Glutamatergic neuron (in vitro differentiated cells): ENCODE results near the gene ADAMTS4. TPM values are rescaled to one million over a fixed set of nuclear protein-coding genes. Genes with fewer than 3 reads are reported as not detected.

Experiments
- DNase-seq: peaks from one replicate; pipeline ENCODE4 v3.0.0; 2022
- H3K27ac Mint-ChIP-seq: one replicate; pipeline ENCODE4 v1.8.0; 2020; ENCODE audit warnings: mild to moderate bottlenecking, mixed read lengths, inconsistent platforms; ENCODE audit not compliant: unreplicated experiment
- H3K27me3 Mint-ChIP-seq: one replicate; pipeline ENCODE4 v1.8.0; 2020; ENCODE audit warnings: mild to moderate bottlenecking, moderate library complexity, mixed read lengths, inconsistent platforms; ENCODE audit not compliant: unreplicated experiment
- H3K36me3 Mint-ChIP-seq: one replicate; pipeline ENCODE4 v1.8.0; 2020; ENCODE audit warnings: mild to moderate bottlenecking, mixed read lengths, inconsistent platforms; ENCODE audit not compliant: unreplicated experiment
- H3K4me1 Mint-ChIP-seq: one replicate; pipeline ENCODE4 v1.8.0; 2020; ENCODE audit warnings: mild to moderate bottlenecking, low read depth, mixed read lengths, inconsistent platforms; ENCODE audit not compliant: unreplicated experiment
- H3K4me3 Mint-ChIP-seq: one replicate; pipeline ENCODE4 v1.8.0; 2020; ENCODE audit warnings: mild to moderate bottlenecking, mixed read lengths, inconsistent platforms; ENCODE audit not compliant: unreplicated experiment
- H3K9me3 Mint-ChIP-seq: one replicate; pipeline ENCODE4 v1.8.0; 2020; ENCODE audit warnings: mild to moderate bottlenecking, moderate library complexity, mixed read lengths, inconsistent platforms; ENCODE audit not compliant: unreplicated experiment
- CTCF ChIP-seq: fragments of 200-600 bp; sonication (generic); IDR thresholded peaks from one replicate; pipeline ENCODE4 v1.5.0; 2021; ENCODE audit not compliant: partially characterized antibody, unreplicated experiment
- total RNA-seq: library from RNA; stranded (reverse); fragmentation: NEBNext Ultra II Directional; extraction: Animal tissue kit (Norgen Biotek cat#: 25700); gene quantifications from one replicate; pipeline ENCODE4 v1.2.1, GENCODE V29; 2021; ENCODE audit not compliant: unreplicated experiment

The ADAMTS4 gene
- total RNA-seq, 1 donor from 2014 or later, result 12.3 TPM

- Mint-ChIP-seq H3K27me3 (peaks cover 10% of the 10 kb centered on the region), H3K4me1 (peaks cover 13% of the 10 kb centered on the region), H3K27ac (no peak overlapping the region), H3K36me3 (no peaks in the 10 kb centered on the region), H3K4me3 (no peak overlapping the region), H3K9me3 (peaks cover 2% of the 10 kb centered on the region)
- TF ChIP-seq CTCF, result no peak
- no peak for DNase-seq
Observed at GRCh38 chr1:161190962-161191521, 7.8 kb downstream of the ADAMTS4 start.

- Mint-ChIP-seq H3K27ac (no peak overlapping the region), H3K4me1 (peaks cover 19% of the 10 kb centered on the region), H3K9me3 (peaks cover 2% of the 10 kb centered on the region), H3K36me3 (no peaks in the 10 kb centered on the region), H3K27me3 (peaks cover 10% of the 10 kb centered on the region), H3K4me3 (no peak overlapping the region)
- TF ChIP-seq CTCF, result no peak
- DNase-seq, result no peak
Observed at GRCh38 chr1:161189036-161189435, 9.8 kb downstream of the ADAMTS4 start.

- Mint-ChIP-seq H3K36me3 (no peaks in the 10 kb centered on the region), H3K27me3 (peaks cover 10% of the 10 kb centered on the region), H3K4me3 (no peak overlapping the region), H3K4me1 (peaks cover 19% of the 10 kb centered on the region), H3K27ac (no peak overlapping the region), H3K9me3 (peaks cover 2% of the 10 kb centered on the region)
- no peak for DNase-seq
- no peak for TF ChIP-seq CTCF
Observed at GRCh38 chr1:161188381-161188780, 10.5 kb downstream of the ADAMTS4 start.

GRCh38 chr1:161187311-161187710 is 11.5 kb downstream of the ADAMTS4 start:
- no peak overlapping the region for H3K4me3 Mint-ChIP-seq
- H3K4me1 Mint-ChIP-seq, result peaks cover 16% of the 10 kb centered on the region
- H3K36me3 Mint-ChIP-seq, result no peaks in the 10 kb centered on the region
- DNase-seq, result no peak
- no peak for TF ChIP-seq CTCF
- peaks cover 2% of the 10 kb centered on the region for H3K9me3 Mint-ChIP-seq
- H3K27me3 Mint-ChIP-seq, result peaks cover 10% of the 10 kb centered on the region
- no peak overlapping the region for H3K27ac Mint-ChIP-seq

- H3K4me3 Mint-ChIP-seq, result no peak overlapping the region
- H3K27ac Mint-ChIP-seq, result no peak overlapping the region
- peaks cover 6% of the 10 kb centered on the region for H3K4me1 Mint-ChIP-seq
- H3K9me3 Mint-ChIP-seq, result peaks cover 1% of the 10 kb centered on the region
- no peaks in the 10 kb centered on the region for H3K36me3 Mint-ChIP-seq
- DNase-seq, result no peak
- H3K27me3 Mint-ChIP-seq, result peaks cover 2% of the 10 kb centered on the region
- no peak for TF ChIP-seq CTCF
Observed at GRCh38 chr1:161185732-161186311, 13.0 kb downstream of the ADAMTS4 start.
